ENCODE measurements around the gene SCMH1. TPM values are rescaled to one million over a fixed set of nuclear protein-coding genes. Genes with fewer than 3 reads are reported as not detected.

SCMH1 gene
- polyA plus RNA-seq, 1 of the 3 experiments (the other 2 are of a cell fraction) = 38.5 TPM

DNA sequence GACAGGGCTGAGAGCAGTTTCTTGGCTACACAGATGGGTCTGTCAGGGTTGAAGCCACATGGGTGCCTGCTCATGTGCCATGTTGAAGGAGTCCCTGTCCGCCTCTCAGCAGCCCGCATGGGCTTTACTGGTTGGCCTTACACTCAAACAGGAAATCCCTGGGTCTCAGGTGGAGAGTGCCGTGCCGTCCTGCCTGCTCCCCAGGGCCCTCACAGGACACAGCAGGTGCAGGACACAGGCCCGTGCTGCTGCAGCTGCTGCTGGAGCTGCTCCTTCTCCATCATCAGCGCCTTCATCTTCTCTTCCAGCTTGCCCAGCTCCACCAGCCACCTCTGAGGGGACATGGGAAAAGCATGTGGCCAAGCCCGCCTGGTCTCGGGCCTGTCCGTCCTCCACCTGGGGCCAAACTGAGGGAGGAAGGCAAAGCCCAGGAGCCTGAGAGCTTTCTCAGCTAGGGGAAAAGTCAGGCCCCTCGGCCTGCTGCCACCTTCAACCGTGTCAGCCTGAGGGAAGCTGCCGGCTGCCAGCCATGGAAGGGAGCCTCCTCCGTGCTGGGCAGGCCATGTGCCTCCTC lies 226.1 kb downstream of the SCMH1 start (continued):
- no peak for TF ChIP-seq JUND (IDR thresholded peaks at IDR 0.05)
- TF ChIP-seq SMC3 (IDR thresholded peaks at IDR 0.05; ENCODE audit: low read depth, low read length) = no peak
- TF ChIP-seq, protein P1, sequence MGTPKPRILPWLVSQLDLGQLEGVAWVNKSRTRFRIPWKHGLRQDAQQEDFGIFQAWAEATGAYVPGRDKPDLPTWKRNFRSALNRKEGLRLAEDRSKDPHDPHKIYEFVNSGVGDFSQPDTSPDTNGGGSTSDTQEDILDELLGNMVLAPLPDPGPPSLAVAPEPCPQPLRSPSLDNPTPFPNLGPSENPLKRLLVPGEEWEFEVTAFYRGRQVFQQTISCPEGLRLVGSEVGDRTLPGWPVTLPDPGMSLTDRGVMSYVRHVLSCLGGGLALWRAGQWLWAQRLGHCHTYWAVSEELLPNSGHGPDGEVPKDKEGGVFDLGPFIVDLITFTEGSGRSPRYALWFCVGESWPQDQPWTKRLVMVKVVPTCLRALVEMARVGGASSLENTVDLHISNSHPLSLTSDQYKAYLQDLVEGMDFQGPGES (IDR thresholded peaks at IDR 0.05; ENCODE audit: low read depth, low read length) = no peak
- no peak for TF ChIP-seq MXI1 (IDR thresholded peaks at IDR 0.05; ENCODE audit: low read depth, low read length)
- TF ChIP-seq FOSL2 (IDR thresholded peaks at IDR 0.05; ENCODE audit: borderline replicate concordance, low read depth) = no peak
- no peak for TF ChIP-seq FOXM1 (IDR thresholded peaks at IDR 0.05; ENCODE audit: low read depth)

- peaks cover 3% of the 10 kb centered on the region for H3F3A ChIP-seq (replicated peaks; ENCODE audit: insufficient read depth)
- no peaks in the 10 kb centered on the region for H3K27me3 ChIP-seq (ENCODE audit: insufficient read depth)
- peaks cover 28 to 57% of the 10 kb centered on the region in 2 experiments for H3K36me3 ChIP-seq (replicated peaks in 1 of 2; ENCODE audit: control insufficient read depth in 1 of 2, insufficient read depth in 2 of 2, low read length in 1 of 2)
- TF ChIP-seq RCOR1 (IDR thresholded peaks at IDR 0.05; ENCODE audit: low read length) (no peak), FOSL2 (IDR thresholded peaks at IDR 0.05; ENCODE audit: borderline replicate concordance, low read depth) (no peak), YY1 (IDR thresholded peaks at IDR 0.05; ENCODE audit: low read depth) (no peak), FOXJ3 (CRISPR knock-in tag; IDR thresholded peaks at IDR 0.05) (no peak), NRF1 (IDR thresholded peaks at IDR 0.05; ENCODE audit: low read depth, low read length) (no peak), JUND (IDR thresholded peaks at IDR 0.05) (no peak), RAD21 (IDR thresholded peaks at IDR 0.05; ENCODE audit: low read length) (no peak), FOXM1 (IDR thresholded peaks at IDR 0.05; ENCODE audit: low read depth) (no peak)
- TF ChIP-seq, protein P2, sequence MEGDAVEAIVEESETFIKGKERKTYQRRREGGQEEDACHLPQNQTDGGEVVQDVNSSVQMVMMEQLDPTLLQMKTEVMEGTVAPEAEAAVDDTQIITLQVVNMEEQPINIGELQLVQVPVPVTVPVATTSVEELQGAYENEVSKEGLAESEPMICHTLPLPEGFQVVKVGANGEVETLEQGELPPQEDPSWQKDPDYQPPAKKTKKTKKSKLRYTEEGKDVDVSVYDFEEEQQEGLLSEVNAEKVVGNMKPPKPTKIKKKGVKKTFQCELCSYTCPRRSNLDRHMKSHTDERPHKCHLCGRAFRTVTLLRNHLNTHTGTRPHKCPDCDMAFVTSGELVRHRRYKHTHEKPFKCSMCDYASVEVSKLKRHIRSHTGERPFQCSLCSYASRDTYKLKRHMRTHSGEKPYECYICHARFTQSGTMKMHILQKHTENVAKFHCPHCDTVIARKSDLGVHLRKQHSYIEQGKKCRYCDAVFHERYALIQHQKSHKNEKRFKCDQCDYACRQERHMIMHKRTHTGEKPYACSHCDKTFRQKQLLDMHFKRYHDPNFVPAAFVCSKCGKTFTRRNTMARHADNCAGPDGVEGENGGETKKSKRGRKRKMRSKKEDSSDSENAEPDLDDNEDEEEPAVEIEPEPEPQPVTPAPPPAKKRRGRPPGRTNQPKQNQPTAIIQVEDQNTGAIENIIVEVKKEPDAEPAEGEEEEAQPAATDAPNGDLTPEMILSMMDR (IDR thresholded peaks at IDR 0.05) = no peak
- no peaks in the 10 kb centered on the region for H4K20me1 ChIP-seq (ENCODE audit: insufficient read depth)
- DNase-seq = peak; percentile 27
- CTCF ChIA-PET = interaction anchor here (1.6 kb wide), 1 partner anchor 11 kb away, joined by 6 read pairs; no protein-coding TSS in a partner anchor
- H3K9me2 ChIP-seq = no peaks in the 10 kb centered on the region
- H3K4me3 ChIP-seq (ENCODE audit: low read depth in 2 of 2, low read length in 1 of 2) = no peak overlapping the region
- no peaks in the 10 kb centered on the region for H3K4me1 ChIP-seq (ENCODE audit: control insufficient read depth in 1 of 2, insufficient read depth in 2 of 2, low read depth in 1 of 2, low read length in 1 of 2)
- no peaks in the 10 kb centered on the region for H3K79me2 ChIP-seq (ENCODE audit: insufficient read depth)
- H3K27ac ChIP-seq (ENCODE audit: low read depth in 2 of 2, low read length in 1 of 2) = no peak overlapping the region
- WGBS (ENCODE audit: low lambda C conversion rate) = 90% methylated on average over 3 of the region's 5 CpGs
- H3K4me2 ChIP-seq = no peak overlapping the region
- H3K9me3 ChIP-seq = no peaks in the 10 kb centered on the region
- POLR2A ChIA-PET = no interaction called here
- H2AFZ ChIP-seq (ENCODE audit: low read depth) = no peak overlapping the region
- no peak overlapping the region for H3K9ac ChIP-seq
These were observed 226.7 kb downstream of the SCMH1 start for GRCh38 chr1:41015281-41015896.

- Histone ChIP-seq H3K79me2 (ENCODE audit: insufficient read depth) (no peaks in the 10 kb centered on the region), H3K9me3 (no peaks in the 10 kb centered on the region), H3K36me3 (replicated peaks in 1 of 2; ENCODE audit: control insufficient read depth in 1 of 2, insufficient read depth in 2 of 2, low read length in 1 of 2) (peaks cover 33 to 62% of the 10 kb centered on the region in 2 experiments), H3K9me2 (no peaks in the 10 kb centered on the region), H3K4me1 (ENCODE audit: control insufficient read depth in 1 of 2, insufficient read depth in 2 of 2, low read depth in 1 of 2, low read length in 1 of 2) (no peaks in the 10 kb centered on the region), H3K9ac (no peak overlapping the region), H2AFZ (ENCODE audit: low read depth) (no peak overlapping the region), H4K20me1 (ENCODE audit: insufficient read depth) (no peaks in the 10 kb centered on the region), H3F3A (replicated peaks; ENCODE audit: insufficient read depth) (peaks cover 3% of the 10 kb centered on the region), H3K27me3 (ENCODE audit: insufficient read depth) (no peaks in the 10 kb centered on the region), H3K4me2 (no peak overlapping the region), H3K4me3 (ENCODE audit: low read depth in 2 of 2, low read length in 1 of 2) (no peak overlapping the region), H3K27ac (ENCODE audit: low read depth in 2 of 2, low read length in 1 of 2) (no peak overlapping the region)
- 83% methylated on average over 8 of the region's 8 CpGs for WGBS (ENCODE audit: low lambda C conversion rate)
- ChIA-PET CTCF (interaction anchor here (1.6 kb wide), 1 partner anchor 10 kb away, joined by 6 read pairs; no protein-coding TSS in a partner anchor), POLR2A (no interaction called here)
- TF ChIP-seq FOXJ3 (CRISPR knock-in tag; IDR thresholded peaks at IDR 0.05) (no peak), TAF1 (IDR thresholded peaks at IDR 0.05; ENCODE audit: borderline replicate concordance, low read depth, low read length) (no peak)
- no peak for DNase-seq
These were observed 227.2 kb downstream of the SCMH1 start for GRCh38 chr1:41014871-41015270.

All from SK-N-SH (cell line).